Liver (tissue), 9 donors: ENCODE data around the gene CACNA2D1. TPM values are rescaled to one million over a fixed set of nuclear protein-coding genes. Genes with fewer than 3 reads are reported as not detected.
A peak's percentile ranks its signal among the peaks of the same experiment; 100 is the strongest.

Experiments
- DNase-seq: peaks from one replicate; pipeline ENCODE4 v3.0.0-alpha.2; 2017; ENCODE audit warnings: low spot score
- H3K27ac ChIP-seq, 2 donors: one replicate each; pipeline ENCODE4 v1.7.0; 2013; ENCODE audit warnings: inconsistent platforms in 2 of 2, low read length in 2 of 2, control low read depth in 1 of 2, low read depth in 1 of 2, mild to moderate bottlenecking in 1 of 2
- H3K27me3 ChIP-seq, 4 donors: one replicate each; pipeline versions ENCODE4 v1.6.1 to v1.7.0; 2013; ENCODE audit warnings: low read length in 3 of 4, inconsistent platforms in 1 of 4, mild to moderate bottlenecking in 1 of 4, moderate library complexity in 1 of 4; ENCODE audit not compliant: control insufficient read depth in 4 of 4, insufficient read depth in 4 of 4
- H3K36me3 ChIP-seq, 4 donors: one replicate each; pipeline versions ENCODE4 v1.6.1 to v1.7.0; 2013; ENCODE audit warnings: low read length in 3 of 4, mild to moderate bottlenecking in 3 of 4, low read depth in 1 of 4, moderate library complexity in 1 of 4; ENCODE audit not compliant: control insufficient read depth in 4 of 4, insufficient read depth in 3 of 4
- H3K4me1 ChIP-seq, 4 donors: one replicate each; pipeline versions ENCODE4 v1.6.1 to v1.7.0; 2013; ENCODE audit warnings: low read length in 3 of 4, mild to moderate bottlenecking in 3 of 4, moderate library complexity in 1 of 4; ENCODE audit not compliant: control insufficient read depth in 4 of 4, insufficient read depth in 4 of 4
- H3K4me3 ChIP-seq, 3 donors: one replicate each; pipeline versions ENCODE4 v1.6.1 to v1.7.0; 2013; ENCODE audit warnings: low read length in 3 of 3, control low read depth in 1 of 3, low read depth in 1 of 3, mild to moderate bottlenecking in 1 of 3
- H3K9ac ChIP-seq, 2 donors: one replicate each; pipeline ENCODE4 v1.7.0; 2013; ENCODE audit warnings: low read length in 2 of 2, mild to moderate bottlenecking in 2 of 2, moderate library complexity in 2 of 2, control low read depth in 1 of 2, low read depth in 1 of 2
- H3K9me3 ChIP-seq, 4 donors: one replicate each; pipeline versions ENCODE4 v1.6.1 to v1.7.0; 2013; ENCODE audit warnings: low read length in 3 of 4; ENCODE audit not compliant: control insufficient read depth in 4 of 4
- ATF3 ChIP-seq: IDR thresholded peaks from 2 replicates; pipeline ENCODE4 v1.6.1; 2016; ENCODE audit warnings: antibody characterized with exemption
- CTCF ChIP-seq: fragments of 150-350 bp; IDR thresholded peaks from 2 replicates; pipeline ENCODE4 v1.5.1; 2017; ENCODE audit warnings: improper control_type of control experiment, low read depth, low read length; ENCODE audit not compliant: missing input control
- EGR1 ChIP-seq, 2 donors: IDR thresholded peaks; 2 replicates each; pipeline ENCODE4 v1.6.1; 2016 to 2018; ENCODE audit warnings: antibody characterized with exemption in 2 of 2, low read depth in 2 of 2
- FOXA1 ChIP-seq: IDR thresholded peaks from 2 replicates; pipeline ENCODE4 v1.6.1; 2016; ENCODE audit warnings: antibody characterized with exemption
- FOXA2 ChIP-seq: IDR thresholded peaks from 2 replicates; pipeline ENCODE4 v1.6.1; 2016; ENCODE audit warnings: antibody characterized with exemption
- GABPA ChIP-seq, 2 donors: IDR thresholded peaks in 1 of 2; conservative IDR thresholded peaks in 1 of 2; 2 replicates each; pipeline ENCODE4 v1.6.1; 2016; ENCODE audit warnings: antibody characterized with exemption in 2 of 2, mild to moderate bottlenecking in 1 of 2, moderate library complexity in 1 of 2
- HNF4A ChIP-seq, 2 donors: conservative IDR thresholded peaks; 2 replicates each; pipeline ENCODE4 v1.6.1; 2016; ENCODE audit warnings: antibody characterized with exemption in 2 of 2, mild to moderate bottlenecking in 2 of 2
- HNF4G ChIP-seq: IDR thresholded peaks from 2 replicates; pipeline ENCODE4 v1.6.1; 2016; ENCODE audit warnings: antibody characterized with exemption
- JUND ChIP-seq, 2 donors: IDR thresholded peaks; 2 replicates each; pipeline ENCODE4 v1.6.1; 2016; ENCODE audit warnings: antibody characterized with exemption in 2 of 2
- MAX ChIP-seq: IDR thresholded peaks from 2 replicates; pipeline ENCODE4 v1.6.1; 2016; ENCODE audit warnings: antibody characterized with exemption
- NR2F2 ChIP-seq: IDR thresholded peaks from 2 replicates; pipeline ENCODE4 v1.6.1; 2016; ENCODE audit warnings: antibody characterized with exemption
- RAD21 ChIP-seq, 2 donors: IDR thresholded peaks; 2 replicates each; pipeline ENCODE4 v1.6.1; 2016; ENCODE audit warnings: antibody characterized with exemption in 2 of 2, mild to moderate bottlenecking in 2 of 2
- REST ChIP-seq: IDR thresholded peaks from 2 replicates; pipeline ENCODE4 v1.6.1; 2016; ENCODE audit warnings: antibody characterized with exemption, mild to moderate bottlenecking
- RXRA ChIP-seq, 2 donors: IDR thresholded peaks; 2 replicates each; pipeline ENCODE4 v1.6.1; 2017 to 2018; ENCODE audit warnings: antibody characterized with exemption in 2 of 2, mild to moderate bottlenecking in 1 of 2
- SP1 ChIP-seq: IDR thresholded peaks from 2 replicates; pipeline ENCODE4 v1.6.1; 2018; ENCODE audit warnings: antibody characterized with exemption, mild to moderate bottlenecking
- TAF1 ChIP-seq: conservative IDR thresholded peaks from 2 replicates; pipeline ENCODE4 v1.6.1; 2016; ENCODE audit warnings: antibody characterized with exemption, mild to moderate bottlenecking
- YY1 ChIP-seq: IDR thresholded peaks from 2 replicates; pipeline ENCODE4 v1.6.1; 2016; ENCODE audit warnings: antibody characterized with exemption, mild to moderate bottlenecking
- ZBTB33 ChIP-seq: IDR thresholded peaks from 2 replicates; pipeline ENCODE4 v1.6.1; 2016; ENCODE audit warnings: antibody characterized with exemption
- WGBS: extraction: QIAGEN DNeasy Blood & Tissue Kit; methylation state at CpG from one replicate; pipeline ENCODE4 v1.1.7; 2013; 5-methylcytosine and 5-hydroxymethylcytosine counted together
- polyA plus RNA-seq, 2 donors: library from polyadenylated mRNA; stranded (reverse) in 1 of 2; unstranded in 1 of 2; fragments of 200-250 nt in 1 of 2; fragments of >200 nt in 1 of 2; fragmentation: Nextera tagmentation in 1 of 2; extraction: Ambion mirVana in 1 of 2; gene quantifications; one replicate each; pipeline versions ENCODE4 v1.2.1 to v1.2.3, GENCODE V29; 2013 to 2015
- total RNA-seq, 2 donors: library from RNA; depleted of rRNA; stranded (reverse); fragments of >200 nt; gene quantifications; one replicate each; pipeline ENCODE4 v1.2.3, GENCODE V29; 2014
- donor health status: healthy.
- donor health status: healthy.
- donor health status: healthy.
- donor health status: healthy.
- donor health status: healthy.

The CACNA2D1 gene
- total and polyA plus RNA-seq, 4 donors: 0.42 to 2.3 (median 0.94) TPM

- TF ChIP-seq ZBTB33: no peak
- no peak for TF ChIP-seq JUND (IDR thresholded peaks at IDR 0.05)
- no peak for TF ChIP-seq HNF4A (conservative IDR thresholded peaks at IDR 0.05)
- no peak for TF ChIP-seq NR2F2
Observed at GRCh38 chr7:82405301-82405700, 38.3 kb downstream of the CACNA2D1 start (continued).

GRCh38 chr7:82404652-82405051, 38.9 kb downstream of the CACNA2D1 start:
- Histone ChIP-seq H3K27me3 (no peaks in the 10 kb centered on the region), H3K9me3 (no peaks in the 10 kb centered on the region), H3K9ac (peak overlapping the region in 1 of 2 donors; percentile 7), H3K36me3 (no peaks in the 10 kb centered on the region), H3K27ac (no peak overlapping the region), H3K4me1 (no peaks in the 10 kb centered on the region), H3K4me3 (no peak overlapping the region)
- no peak for TF ChIP-seq GABPA (IDR thresholded peaks at IDR 0.05 in 1 of 2, conservative IDR thresholded peaks at IDR 0.05 in 1 of 2)
- TF ChIP-seq FOXA2: no peak
- no peak for TF ChIP-seq REST
- no peak for TF ChIP-seq YY1
- TF ChIP-seq RXRA (IDR thresholded peaks at IDR 0.05): no peak
- no peak for TF ChIP-seq ATF3
- no peak for TF ChIP-seq CTCF
- TF ChIP-seq FOXA1: no peak
- no peak for TF ChIP-seq HNF4G
- TF ChIP-seq TAF1: no peak
- TF ChIP-seq NR2F2: no peak
- TF ChIP-seq SP1: no peak
- no peak for TF ChIP-seq RAD21 (IDR thresholded peaks at IDR 0.05)
- TF ChIP-seq EGR1 (IDR thresholded peaks at IDR 0.05; ENCODE audit: low read depth in 2 of 2): no peak
- no peak for TF ChIP-seq MAX
- no peak for TF ChIP-seq HNF4A (conservative IDR thresholded peaks at IDR 0.05)
- DNase-seq: no peak
- 77% methylated on average over 2 of the region's 2 CpGs for WGBS
